HL-60/S4 (cell line): ENCODE results near the gene PEAK3.

Experiments
- in situ Hi-C: fragments of 300-500 bp; cut with MboI; formaldehyde crosslinking; loops from 2 replicates; pipeline ENCODE4 v1.14.3; 2022; ENCODE audit warnings: low sequenced_read_pairs

Gene PEAK3

GRCh38 chr19:2252055-2252796 lies 29.7 kb downstream of the PEAK3 start:
- in situ Hi-C loops: no loop called here

DNA sequence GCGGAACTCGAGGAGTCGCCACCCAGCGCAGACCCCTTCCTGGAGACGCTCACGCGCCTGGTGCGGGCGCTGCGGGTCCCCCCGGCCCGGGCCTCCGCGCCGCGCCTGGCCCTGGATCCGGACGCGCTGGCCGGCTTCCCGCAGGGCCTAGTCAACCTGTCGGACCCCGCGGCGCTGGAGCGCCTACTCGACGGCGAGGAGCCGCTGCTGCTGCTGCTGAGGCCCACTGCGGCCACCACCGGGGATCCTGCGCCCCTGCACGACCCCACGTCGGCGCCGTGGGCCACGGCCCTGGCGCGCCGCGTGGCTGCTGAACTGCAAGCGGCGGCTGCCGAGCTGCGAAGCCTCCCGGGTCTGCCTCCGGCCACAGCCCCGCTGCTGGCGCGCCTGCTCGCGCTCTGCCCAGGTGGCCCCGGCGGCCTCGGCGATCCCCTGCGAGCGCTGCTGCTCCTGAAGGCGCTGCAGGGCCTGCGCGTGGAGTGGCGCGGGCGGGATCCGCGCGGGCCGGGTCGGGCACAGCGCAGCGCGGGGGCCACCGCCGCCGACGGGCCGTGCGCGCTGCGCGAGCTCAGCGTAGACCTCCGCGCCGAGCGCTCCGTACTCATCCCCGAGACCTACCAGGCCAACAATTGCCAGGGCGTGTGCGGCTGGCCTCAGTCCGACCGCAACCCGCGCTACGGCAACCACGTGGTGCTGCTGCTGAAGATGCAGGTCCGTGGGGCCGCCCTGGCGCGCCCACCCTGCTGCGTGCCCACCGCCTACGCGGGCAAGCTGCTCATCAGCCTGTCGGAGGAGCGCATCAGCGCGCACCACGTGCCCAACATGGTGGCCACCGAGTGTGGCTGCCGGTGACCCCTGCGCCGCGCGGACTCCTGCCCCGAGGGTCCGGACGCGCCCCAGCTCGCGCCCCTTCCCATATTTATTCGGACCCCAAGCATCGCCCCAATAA lies 30.6 kb downstream of the PEAK3 start:
- in situ Hi-C loops: no loop called here

GRCh38 chr19:2250766-2251105 lies 31.2 kb downstream of the PEAK3 start:
- in situ Hi-C loops: no loop called here

DNA sequence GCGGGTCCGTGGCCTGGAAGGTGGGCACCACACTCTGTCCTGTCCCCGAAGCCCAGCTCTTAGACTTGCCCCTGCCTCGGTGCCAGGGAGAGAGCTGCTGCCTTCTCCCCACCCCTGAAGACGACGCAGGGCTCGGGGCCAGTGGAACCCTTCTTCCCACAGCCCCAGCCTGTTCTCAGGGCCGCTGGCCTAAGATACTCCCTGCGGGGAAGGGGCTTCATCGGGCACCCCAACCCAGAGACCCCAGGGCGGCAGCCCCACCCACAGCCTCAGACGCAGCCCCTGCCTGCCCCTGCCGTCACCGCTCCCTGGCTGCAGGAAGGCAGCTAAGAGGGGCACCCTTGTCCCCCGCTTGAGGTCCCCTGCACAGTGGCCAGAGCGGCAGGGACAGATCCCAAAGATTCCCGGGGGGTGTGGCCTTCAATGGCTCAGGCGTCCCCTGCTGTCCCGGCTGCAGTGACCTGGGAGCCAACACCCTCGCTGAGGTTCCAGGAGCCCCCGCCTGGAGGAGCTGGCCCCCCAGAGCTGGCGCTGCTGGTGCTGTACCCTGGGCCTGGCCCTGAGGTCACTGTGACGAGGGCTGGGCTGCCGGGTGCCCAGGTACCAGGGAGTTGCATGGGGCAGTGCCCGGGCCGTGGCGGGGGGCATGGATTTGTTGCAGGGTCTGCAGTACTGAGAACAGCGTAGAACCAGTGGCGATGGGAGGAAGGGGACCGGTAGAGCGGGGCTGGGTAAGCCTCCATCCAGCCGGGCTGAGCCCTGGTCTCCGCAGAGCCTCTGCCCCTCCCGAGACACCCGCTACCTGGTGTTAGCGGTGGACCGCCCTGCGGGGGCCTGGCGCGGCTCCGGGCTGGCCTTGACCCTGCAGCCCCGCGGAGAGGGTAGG lies 31.9 kb downstream of the PEAK3 start:
- in situ Hi-C loops: no loop called here

GRCh38 chr19:2249010-2249866 lies 32.7 kb downstream of the PEAK3 start, which contains the start of gene AMH:
Gene AMH, plus strand, starts transcription at chr19:2249323. Its CDS starts 10 bp downstream, at chr19:2249333.
- in situ Hi-C loops: no loop called here

DNA sequence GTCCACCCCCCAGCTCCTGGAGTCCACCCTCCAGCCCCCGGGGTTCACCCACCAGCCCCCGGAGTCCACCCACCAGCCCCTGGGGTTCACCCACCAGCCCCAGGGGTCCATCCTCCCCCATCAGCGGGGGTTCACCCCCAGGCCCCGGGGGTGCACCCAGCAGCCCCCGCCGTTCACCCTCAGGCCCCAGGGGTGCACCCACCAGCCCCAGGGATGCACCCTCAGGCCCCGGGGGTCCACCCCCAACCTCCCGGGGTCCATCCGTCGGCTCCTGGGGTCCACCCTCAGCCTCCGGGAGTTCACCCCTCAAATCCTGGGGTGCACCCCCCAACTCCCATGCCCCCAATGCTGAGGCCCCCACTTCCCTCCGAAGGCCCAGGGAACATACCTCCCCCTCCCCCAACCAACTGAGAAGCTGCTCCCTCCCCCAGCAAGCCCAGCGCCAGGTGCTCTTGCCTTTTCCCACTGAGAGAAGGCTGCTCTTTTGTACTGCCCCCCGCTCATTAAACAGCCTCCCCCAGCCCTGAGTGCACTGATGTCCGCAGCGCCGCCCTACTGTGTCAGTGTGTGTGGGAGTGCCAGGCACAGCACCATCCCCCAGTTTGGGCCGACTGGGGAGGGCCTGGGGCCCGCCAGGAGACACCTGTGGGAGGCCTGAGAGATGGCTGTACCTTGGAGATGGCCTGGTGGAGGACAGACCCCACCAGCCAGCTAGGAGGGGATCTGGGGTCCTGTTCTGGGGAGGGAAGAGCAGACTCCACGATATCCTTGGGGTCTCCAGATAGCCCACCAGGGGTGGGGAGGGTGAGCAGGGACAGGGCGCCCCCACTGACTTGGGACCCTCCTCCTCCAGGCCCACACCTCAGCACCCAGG lies 33.6 kb downstream of the PEAK3 start:
- in situ Hi-C loops: no loop called here

DNA sequence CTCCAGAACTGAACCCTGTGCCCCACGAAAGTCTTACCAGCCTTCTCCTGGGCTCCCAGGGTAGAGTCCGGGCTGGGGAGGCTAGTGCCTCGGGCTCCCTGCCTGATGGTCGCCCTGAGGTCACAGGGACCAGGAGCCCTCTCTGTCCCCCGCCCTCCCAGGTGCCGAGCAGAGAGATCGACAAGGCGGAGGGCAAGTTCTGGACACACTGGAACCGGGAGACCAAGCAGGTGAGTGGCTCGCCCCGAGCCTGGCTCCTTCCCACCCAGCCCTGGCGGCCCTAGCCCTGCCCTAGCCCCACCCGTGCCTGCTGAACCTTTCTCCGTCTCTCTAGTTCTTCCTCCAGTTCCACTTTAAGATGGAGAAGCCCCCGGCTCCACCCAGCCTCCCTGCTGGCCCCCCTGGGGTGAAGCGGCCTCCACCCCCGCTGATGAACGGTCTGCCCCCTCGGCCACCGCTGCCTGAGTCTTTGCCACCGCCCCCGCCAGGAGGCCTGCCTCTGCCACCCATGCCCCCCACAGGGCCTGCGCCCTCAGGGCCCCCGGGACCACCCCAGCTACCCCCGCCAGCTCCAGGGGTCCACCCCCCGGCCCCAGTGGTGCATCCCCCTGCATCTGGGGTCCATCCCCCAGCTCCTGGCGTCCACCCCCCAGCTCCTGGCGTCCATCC lies 34.4 kb downstream of the PEAK3 start:
- in situ Hi-C loops: no loop called here

- in situ Hi-C loops: no loop called here
These were observed 35.1 kb downstream of the PEAK3 start for GRCh38 chr19:2246801-2247361.

DNA sequence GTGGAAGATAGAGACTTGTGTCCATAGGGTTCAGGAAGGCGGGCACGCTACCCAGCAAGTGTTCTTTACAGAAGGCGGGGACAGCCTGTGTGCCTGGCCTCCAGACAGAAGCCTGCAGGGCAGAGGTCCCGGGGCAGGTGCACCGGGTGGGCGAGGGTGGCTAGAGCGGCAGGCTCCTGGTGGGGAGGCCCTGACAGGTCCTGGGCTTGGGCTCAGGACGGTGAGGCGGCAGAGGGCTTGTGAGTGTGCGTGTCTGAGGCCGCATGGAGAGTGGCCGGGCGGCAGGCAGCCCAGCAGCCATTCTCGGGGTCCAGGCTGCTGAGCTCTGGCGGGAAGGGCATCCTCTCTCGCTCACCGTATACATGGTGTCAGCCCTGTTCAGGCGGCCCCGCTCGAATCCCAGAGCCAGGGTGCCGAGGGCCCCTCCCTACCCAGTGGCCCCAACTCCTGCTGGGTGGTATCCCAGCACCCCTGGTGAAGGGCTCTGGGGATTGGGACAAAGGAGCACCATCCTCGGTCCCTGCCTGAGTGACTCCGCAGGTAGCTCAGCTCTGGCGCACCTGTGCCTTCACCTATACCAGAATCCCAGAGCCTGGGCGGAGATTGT lies 35.9 kb downstream of the PEAK3 start:
- in situ Hi-C loops: no loop called here

GRCh38 chr19:2245273-2245672 lies 36.7 kb downstream of the PEAK3 start:
- in situ Hi-C loops: no loop called here

- in situ Hi-C loops: no loop called here
These were observed 37.5 kb downstream of the PEAK3 start for GRCh38 chr19:2244486-2244885.

DNA sequence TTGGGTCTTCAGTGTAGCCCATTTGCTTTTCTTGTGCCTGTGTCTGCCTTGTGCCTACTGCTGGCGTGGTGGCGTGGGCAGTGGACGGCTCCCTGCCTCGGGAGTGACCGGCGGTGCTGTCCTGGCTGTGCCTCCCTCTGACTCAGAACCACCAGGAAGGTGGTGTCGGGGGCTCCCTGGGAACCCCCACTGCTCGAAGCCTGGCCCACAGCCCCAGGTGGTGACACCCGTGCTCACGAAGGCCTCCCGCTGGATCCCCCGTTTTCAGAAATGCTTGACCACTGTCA lies 37.9 kb downstream of the PEAK3 start:
- in situ Hi-C loops: no loop called here

GRCh38 chr19:2243274-2244124 lies 38.5 kb downstream of the PEAK3 start:
- in situ Hi-C loops: no loop called here

DNA sequence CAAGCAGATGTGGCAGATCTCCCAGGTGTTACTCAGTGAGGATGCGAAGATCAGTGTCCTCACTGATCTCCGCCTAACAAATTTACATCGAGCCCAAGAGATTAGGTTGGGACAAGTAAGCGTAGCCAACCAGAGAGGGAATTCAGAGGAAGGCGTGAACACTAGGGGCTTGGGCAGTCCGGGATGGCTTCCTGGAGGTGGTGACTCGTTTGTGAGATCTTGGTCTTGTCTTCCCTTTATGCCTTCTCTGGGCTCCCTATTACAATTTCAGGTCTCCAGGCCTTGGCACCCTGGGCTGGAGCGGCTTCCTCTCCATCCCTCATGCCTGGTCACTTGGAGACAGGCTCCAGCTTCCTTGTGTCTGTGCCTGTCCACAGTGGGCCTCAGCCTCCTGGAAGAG lies 39.2 kb downstream of the PEAK3 start:
- in situ Hi-C loops: no loop called here

- in situ Hi-C loops: no loop called here
These were observed 39.9 kb downstream of the PEAK3 start for GRCh38 chr19:2242092-2242537.

- in situ Hi-C loops: no loop called here
These were observed 40.9 kb downstream of the PEAK3 start for GRCh38 chr19:2240881-2241760.
